Astrocyte of the cerebellum (primary cell): ENCODE data around the gene EPOP.
A peak's percentile ranks its signal among the peaks of the same experiment; 100 is the strongest.

ENCODE experiments used
- DNase-seq: peaks from one replicate; pipeline ENCODE4 v3.0.0-alpha.2; 2011; ENCODE audit warnings: low read depth
- H3K4me3 ChIP-seq: 2 replicates; pipeline ENCODE4 v1.5.1; 2011; ENCODE audit warnings: mild to moderate bottlenecking, low read depth, low read length, moderate library complexity
- in situ Hi-C: cut with HindIII; loops from 2 replicates; pipeline ENCODE4 v1.10.0; 2017; ENCODE audit warnings: low sequenced_read_pairs
- TF ChIP-seq, protein P1 (sequence below): IDR thresholded peaks from 2 replicates; pipeline ENCODE4 v1.5.1; 2012; ENCODE audit warnings: low read length, low read depth, moderate library complexity, mild to moderate bottlenecking; ENCODE audit errors: missing control alignments

Gene EPOP

DNA sequence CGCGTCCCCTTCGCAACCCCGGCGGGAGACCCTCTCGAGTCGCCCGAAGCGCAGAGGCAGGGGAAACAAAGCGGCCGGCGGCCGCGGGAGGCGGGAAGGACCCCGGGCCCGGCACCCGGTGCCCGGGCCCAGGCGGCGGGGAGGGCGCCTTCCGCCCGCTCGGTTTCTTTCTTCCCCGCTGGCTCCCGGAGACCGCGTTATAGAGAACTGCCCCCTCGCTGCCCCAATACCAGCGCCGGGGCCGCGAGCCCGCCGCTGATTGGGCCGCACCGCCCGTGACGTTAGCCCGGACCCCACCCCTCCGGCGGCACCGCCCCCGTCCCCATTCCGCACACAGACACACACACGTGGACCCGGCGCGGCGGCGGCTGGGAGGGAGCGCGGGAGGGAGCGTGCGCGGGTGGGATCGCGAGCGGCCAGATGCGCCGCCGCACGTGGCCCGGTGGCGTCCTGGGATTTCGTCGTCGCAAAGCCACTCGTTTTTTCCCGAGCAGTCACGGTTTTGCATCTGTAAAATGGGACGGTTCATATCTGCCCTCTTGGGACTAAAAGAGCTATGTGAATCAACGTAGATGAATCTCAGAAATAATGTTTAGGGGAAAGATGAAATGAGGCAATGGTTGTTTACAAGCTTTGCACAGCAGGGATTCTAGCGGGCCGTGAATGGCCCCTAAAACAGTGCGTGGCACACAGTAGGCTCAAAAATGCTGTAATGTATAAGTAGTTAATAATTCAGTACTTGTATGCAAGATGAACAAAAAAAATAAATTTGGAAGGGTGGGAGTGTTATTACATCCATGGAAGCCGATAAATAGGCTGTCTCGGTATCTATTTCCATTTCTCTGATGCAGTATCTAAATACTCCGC is at the start of gene EPOP:
Gene EPOP (minus strand): TSS at position 209 of the 867 bp plus-strand sequence. CDS start 462 bp downstream, outside the sequence.
- peak; percentile 20 for DNase-seq
- TF ChIP-seq, protein P1, sequence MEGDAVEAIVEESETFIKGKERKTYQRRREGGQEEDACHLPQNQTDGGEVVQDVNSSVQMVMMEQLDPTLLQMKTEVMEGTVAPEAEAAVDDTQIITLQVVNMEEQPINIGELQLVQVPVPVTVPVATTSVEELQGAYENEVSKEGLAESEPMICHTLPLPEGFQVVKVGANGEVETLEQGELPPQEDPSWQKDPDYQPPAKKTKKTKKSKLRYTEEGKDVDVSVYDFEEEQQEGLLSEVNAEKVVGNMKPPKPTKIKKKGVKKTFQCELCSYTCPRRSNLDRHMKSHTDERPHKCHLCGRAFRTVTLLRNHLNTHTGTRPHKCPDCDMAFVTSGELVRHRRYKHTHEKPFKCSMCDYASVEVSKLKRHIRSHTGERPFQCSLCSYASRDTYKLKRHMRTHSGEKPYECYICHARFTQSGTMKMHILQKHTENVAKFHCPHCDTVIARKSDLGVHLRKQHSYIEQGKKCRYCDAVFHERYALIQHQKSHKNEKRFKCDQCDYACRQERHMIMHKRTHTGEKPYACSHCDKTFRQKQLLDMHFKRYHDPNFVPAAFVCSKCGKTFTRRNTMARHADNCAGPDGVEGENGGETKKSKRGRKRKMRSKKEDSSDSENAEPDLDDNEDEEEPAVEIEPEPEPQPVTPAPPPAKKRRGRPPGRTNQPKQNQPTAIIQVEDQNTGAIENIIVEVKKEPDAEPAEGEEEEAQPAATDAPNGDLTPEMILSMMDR: no peak
- peak within 1 kb of the TSS; percentile 34 for H3K4me3 ChIP-seq

DNA sequence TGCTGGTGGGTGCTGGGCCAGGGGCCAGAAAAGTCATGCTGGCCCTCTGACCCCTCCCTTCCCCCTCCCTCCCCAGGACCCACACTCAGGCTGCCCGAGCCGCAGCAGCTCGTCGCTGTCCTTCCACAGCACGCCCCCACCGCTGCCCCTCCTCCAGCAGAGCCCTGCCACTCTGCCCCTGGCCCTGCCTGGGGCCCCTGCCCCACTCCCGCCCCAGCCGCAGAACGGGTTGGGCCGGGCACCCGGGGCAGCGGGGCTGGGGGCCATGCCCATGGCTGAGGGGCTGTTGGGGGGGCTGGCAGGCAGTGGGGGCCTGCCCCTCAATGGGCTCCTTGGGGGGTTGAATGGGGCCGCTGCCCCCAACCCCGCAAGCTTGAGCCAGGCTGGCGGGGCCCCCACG is 47.0 kb upstream of the EPOP start:
- no peak for DNase-seq
- no peak overlapping the region for H3K4me3 ChIP-seq
- TF ChIP-seq, protein P1: no peak
- in situ Hi-C loops: no loop called here

More for the DNA sequence above, at the start of gene EPOP:
- in situ Hi-C loops: no loop called here

DNA sequence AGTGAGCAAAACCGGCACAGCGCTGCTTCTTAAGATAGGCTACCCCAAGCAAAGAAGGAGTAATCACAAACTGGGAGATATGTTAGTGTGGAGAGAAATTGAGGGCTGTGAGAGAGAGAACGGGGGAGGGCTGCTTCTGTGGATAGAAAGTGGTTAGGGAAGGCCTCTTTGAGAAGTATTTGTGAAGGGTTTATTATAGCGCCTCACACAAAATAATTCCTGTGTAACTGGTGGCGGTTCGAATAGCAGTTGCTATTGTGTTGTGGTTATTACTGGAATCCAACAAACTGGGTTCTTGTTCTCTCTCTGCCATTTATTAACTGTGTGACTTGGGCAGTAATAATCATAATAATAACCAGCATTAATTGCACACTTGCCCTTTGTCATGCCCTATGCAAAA is 46.2 kb upstream of the EPOP start:
- H3K4me3 ChIP-seq: no peak overlapping the region
- TF ChIP-seq, protein P1: no peak
- no peak for DNase-seq
- in situ Hi-C loops: no loop called here

DNA sequence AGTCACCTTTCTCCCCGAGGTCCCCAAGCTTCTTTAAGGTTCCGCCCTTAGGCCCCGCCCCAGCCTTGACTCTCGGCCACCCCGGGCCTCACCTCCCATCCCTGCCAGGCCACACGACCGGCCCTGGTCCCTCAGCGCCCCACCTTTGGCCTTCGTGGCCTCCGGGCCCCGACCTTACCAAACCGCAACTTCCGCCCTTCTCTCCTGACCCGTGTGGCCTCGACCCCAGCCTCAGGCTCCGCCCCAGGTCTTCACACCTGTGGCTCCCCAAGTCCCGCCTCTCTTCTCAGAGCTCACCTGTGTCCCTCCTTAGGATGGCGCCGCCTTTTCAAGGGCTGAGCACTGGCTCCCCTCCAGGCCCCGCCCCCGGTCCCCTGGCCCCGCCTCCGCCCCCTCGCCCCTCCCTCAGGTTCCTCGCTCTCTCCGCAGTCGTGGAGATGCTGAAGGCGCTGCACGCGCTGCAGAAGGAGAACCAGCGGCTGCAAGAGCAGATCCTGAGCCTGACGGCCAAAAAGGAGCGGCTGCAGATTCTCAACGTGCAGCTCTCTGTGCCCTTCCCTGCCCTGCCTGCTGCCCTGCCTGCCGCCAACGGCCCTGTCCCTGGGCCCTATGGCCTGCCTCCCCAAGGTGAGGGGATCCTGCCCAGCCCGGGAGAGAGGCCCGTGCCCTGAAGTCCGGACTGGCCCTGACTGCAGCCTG is 45.3 kb upstream of the EPOP start:
- no peak overlapping the region for H3K4me3 ChIP-seq
- TF ChIP-seq, protein P1: no peak
- in situ Hi-C loops: no loop called here
- no peak for DNase-seq

DNA sequence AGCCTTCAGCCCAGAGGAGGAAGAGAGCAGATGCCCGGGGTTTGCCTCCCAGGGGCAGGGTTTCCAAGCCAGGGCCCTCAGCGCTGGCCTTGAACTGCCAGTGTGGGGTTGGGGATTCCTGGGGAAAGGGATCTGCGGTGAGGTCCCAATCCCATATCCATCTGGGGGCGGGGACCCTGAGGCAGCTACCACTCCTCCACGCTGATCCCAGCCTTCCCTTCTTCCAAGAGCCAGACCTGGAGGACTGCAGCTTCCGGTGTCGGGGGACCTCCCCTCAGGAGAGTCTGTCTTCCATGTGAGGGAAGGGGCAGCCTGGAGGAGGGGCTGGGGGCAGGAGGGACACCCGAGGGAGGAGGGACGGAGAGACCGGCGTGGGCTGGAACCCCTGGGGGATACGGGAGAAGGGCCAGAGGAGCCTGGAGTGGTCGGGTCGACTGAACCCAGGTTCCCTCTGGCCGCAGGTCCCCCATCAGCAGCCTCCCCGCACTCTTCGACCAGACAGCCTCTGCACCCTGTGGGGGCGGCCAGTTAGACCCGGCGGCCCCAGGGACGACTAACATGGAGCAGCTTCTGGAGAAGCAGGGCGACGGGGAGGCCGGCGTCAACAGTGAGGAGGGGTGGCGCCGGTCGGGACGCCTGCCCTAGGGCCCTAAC is 44.7 kb upstream of the EPOP start:
- DNase-seq: no peak
- TF ChIP-seq, protein P1: no peak
- in situ Hi-C loops: no loop called here
- no peak overlapping the region for H3K4me3 ChIP-seq

DNA sequence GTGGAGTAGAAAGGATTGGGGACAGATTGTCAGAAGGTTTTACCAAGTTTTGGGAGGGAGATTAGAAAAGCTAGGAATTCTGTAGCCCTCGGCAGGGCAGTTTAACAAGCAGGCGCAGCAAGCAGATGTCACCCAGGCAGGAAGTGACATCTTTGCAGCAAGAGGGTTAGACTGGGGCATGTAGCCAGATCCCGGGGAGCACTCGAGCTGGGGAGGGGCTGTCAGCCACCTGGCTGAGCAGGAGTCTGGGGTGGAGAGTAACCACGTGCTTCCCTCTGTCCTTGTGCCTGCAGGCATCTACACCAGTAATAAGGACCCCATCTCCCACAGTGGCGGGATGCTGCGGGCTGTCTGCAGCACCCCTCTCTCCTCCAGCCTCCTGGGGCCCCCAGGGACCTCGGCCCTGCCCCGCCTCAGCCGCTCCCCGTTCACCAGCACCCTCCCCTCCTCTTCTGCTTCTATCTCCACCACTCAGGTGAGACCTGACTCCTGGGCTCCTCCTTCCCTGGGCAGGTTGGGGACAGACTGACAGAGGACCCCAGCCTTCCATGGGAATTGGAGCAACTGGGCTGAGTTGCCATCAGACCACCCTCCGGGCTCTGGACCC is 42.5 kb upstream of the EPOP start:
- DNase-seq: no peak
- in situ Hi-C loops: no loop called here
- TF ChIP-seq, protein P1: no peak
- H3K4me3 ChIP-seq: no peak overlapping the region
